GM18505 (cell line): ENCODE measurements around the gene OS9.
"Not testable (repeated sequence)": the region's sequence is repeated elsewhere in the genome, so short reads cannot be mapped to it uniquely, and the experiment has no call there.

Source experiments
- ATAC-seq: cut with Tn5 transposase; IDR thresholded peaks from one replicate; pipeline ENCODE4 v1.9.1; 2021; ENCODE audit not compliant: unreplicated experiment
- POLR2A ChIP-seq: IDR thresholded peaks from 4 replicates; pipeline ENCODE4 v1.6.1; 2011; ENCODE audit warnings: borderline replicate concordance; ENCODE audit not compliant: insufficient read depth, insufficient read length; ENCODE audit errors: extremely low read depth

OS9 gene

GRCh38 chr12:57693659-57694458 lies at the start of gene OS9:
Gene OS9 (plus strand): TSS chr12:57694132. CDS start chr12:57694162, 30 bp downstream.
- peak; percentile 95 for ATAC-seq
- peak; percentile 97 for TF ChIP-seq POLR2A

GRCh38 chr12:57645990-57646658 lies 47.8 kb upstream of the OS9 start:
- ATAC-seq: not testable (repeated sequence)

- ATAC-seq: not testable (repeated sequence)
Observed at GRCh38 chr12:57646659-57647049, 47.3 kb upstream of the OS9 start.

GRCh38 chr12:57654042-57654441 lies 39.9 kb upstream of the OS9 start:
- ATAC-seq: no peak
- TF ChIP-seq POLR2A: no peak

- no peak for ATAC-seq
Observed at GRCh38 chr12:57655541-57656240, 38.2 kb upstream of the OS9 start.

GRCh38 chr12:57656408-57656807 lies 37.5 kb upstream of the OS9 start:
- not testable (repeated sequence) for ATAC-seq

More at GRCh38 chr12:57655541-57656240, 38.2 kb upstream of the OS9 start:
- no peak for TF ChIP-seq POLR2A

- no peak for ATAC-seq
Observed at GRCh38 chr12:57657744-57658143, 36.2 kb upstream of the OS9 start.

GRCh38 chr12:57658890-57659289 lies 35.0 kb upstream of the OS9 start:
- ATAC-seq: no peak
- no peak for TF ChIP-seq POLR2A

More at GRCh38 chr12:57657744-57658143, 36.2 kb upstream of the OS9 start:
- TF ChIP-seq POLR2A: no peak

GRCh38 chr12:57661376-57661775 lies 32.6 kb upstream of the OS9 start:
- ATAC-seq: no peak
- TF ChIP-seq POLR2A: no peak

- ATAC-seq: not testable (repeated sequence)
Observed at GRCh38 chr12:57665066-57665820, 28.7 kb upstream of the OS9 start.

- no peak for TF ChIP-seq POLR2A
- ATAC-seq: no peak
Observed at GRCh38 chr12:57666897-57667296, 27.0 kb upstream of the OS9 start.

GRCh38 chr12:57669691-57670090 lies 24.2 kb upstream of the OS9 start:
- ATAC-seq: not testable (repeated sequence)

- ATAC-seq: not testable (repeated sequence)
Observed at GRCh38 chr12:57671811-57672210, 22.1 kb upstream of the OS9 start.

GRCh38 chr12:57672801-57673200 lies 21.1 kb upstream of the OS9 start:
- TF ChIP-seq POLR2A: no peak
- no peak for ATAC-seq
